HG03457 (cell line): ENCODE data around the gene FAM117B.
"Not testable (repeated sequence)": the region's sequence is repeated elsewhere in the genome, so short reads cannot be mapped to it uniquely, and the experiment has no call there.

ENCODE experiments used
- ATAC-seq: cut with Tn5 transposase; IDR thresholded peaks from one replicate; pipeline ENCODE4 v1.9.1; 2021; ENCODE audit warnings: moderate number of reproducible peaks; ENCODE audit not compliant: unreplicated experiment

Gene FAM117B

GRCh38 chr2:202700075-202700901 lies 65.5 kb downstream of the FAM117B start:
- ATAC-seq, result no peak

GRCh38 chr2:202703091-202703490 lies 68.3 kb downstream of the FAM117B start:
- ATAC-seq, result no peak

GRCh38 chr2:202704248-202704647 lies 69.5 kb downstream of the FAM117B start:
- ATAC-seq, result no peak

DNA sequence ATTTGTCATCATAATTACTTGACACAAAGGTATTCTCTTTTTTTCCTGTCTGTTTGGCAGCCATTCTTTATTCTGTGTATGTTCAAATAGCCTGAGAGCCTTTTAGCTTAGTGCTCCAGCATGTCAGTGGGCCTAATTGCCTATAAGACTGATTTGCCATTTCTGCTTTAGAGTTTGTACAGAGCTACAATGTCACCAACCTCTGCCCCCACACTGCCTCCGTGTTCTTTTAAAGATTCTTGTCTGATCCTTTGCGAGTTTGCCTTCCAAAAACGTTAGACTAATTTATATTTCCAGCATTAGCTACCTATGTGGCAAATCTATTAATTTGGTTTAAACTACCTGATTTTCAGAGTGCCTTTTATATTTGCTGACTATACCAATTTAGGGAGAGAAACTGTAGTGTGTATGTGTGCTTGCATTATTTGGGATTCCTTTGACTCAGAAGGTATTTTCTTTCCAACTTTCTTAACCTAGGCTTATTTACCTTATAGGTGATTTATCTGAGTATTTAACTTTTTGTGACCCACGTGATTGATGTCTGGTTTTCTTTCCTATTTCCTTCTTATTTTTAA lies 70.8 kb downstream of the FAM117B start:
- ATAC-seq, result no peak

- not testable (repeated sequence) for ATAC-seq
These were observed 80.5 kb downstream of the FAM117B start for GRCh38 chr2:202714971-202715935.

GRCh38 chr2:202716114-202716718 lies 81.4 kb downstream of the FAM117B start:
- no peak for ATAC-seq

GRCh38 chr2:202716953-202717597 lies 82.3 kb downstream of the FAM117B start:
- no peak for ATAC-seq

- ATAC-seq, result no peak
These were observed 83.0 kb downstream of the FAM117B start for GRCh38 chr2:202717598-202718310.

- ATAC-seq, result no peak
These were observed 83.8 kb downstream of the FAM117B start for GRCh38 chr2:202718614-202719013.

DNA sequence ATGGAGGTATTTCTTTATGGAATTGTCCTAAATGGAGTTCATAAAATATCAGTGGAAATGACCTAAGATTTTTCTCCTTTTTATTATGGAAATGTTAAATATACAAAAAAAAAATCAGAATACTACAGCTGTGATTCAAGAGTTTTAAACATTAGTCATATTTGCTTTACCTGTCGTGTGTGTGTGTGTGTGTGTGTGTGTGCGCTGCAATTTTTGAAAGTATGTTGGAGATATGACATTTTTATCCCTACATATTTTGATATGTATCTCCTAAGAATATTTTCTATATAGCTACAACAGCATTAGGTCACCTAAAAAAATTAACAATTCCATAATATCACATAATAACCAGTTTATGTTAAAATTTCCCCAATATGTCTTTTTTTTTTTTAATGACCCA lies 85.5 kb downstream of the FAM117B start:
- ATAC-seq, result no peak

DNA sequence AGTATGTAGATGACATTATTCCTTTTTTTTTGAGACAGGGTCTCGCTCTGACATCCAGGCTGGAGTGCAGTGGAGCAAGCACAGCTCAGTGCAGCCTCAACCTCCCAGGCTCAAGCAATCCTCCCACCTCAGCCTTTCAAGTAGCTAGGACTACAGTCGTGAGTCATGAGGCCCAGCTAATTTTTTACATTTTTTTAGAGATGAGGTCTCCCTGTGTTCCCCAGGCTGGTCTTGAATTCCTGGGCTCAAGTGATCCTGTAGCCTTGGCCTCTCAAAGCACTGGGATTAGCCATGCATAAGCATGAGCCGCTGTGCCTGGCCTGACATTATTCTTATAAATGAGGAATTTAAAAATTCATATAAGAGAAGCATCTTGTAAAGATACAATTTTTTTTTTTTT lies 86.9 kb downstream of the FAM117B start:
- no peak for ATAC-seq

DNA sequence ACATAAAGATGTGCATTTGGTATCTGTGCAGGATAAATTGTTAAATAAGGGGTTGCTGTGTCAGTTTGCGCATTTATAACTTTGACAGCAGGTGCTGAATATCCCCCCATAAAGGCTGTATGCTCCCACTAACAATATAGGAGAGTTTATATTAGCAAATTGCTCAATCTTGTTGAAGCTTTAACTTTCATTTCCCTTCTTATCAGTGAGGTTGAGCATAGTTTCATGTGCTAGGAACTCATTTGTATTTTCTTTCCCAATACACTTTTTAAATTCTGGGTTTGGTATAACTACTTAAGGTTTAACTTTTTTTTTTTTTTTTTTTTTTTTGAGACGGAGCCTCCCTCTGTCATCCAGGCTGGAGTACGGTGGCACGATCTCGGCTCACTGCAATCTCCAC lies 89.0 kb downstream of the FAM117B start:
- no peak for ATAC-seq

DNA sequence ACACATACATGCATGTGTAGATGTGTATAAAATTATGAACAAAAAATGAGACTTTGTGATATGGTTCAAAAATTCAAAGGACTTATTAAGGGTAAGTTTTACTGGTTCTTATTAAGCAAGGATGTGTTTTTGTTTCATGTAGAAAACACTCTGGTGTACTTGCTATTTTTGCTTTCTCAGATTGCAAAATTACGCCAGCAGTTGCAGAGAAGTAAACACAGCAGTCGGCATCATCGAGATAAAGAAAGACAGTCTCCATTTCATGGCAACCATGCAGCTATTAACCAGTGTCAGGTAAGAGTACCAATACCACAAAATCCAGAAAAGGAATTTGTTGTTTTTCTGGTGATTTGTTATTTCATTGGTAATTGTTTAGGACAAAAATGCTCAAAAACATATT lies 91.3 kb downstream of the FAM117B start:
- no peak for ATAC-seq

- no peak for ATAC-seq
These were observed 102.1 kb downstream of the FAM117B start for GRCh38 chr2:202736826-202737225.

GRCh38 chr2:202743613-202744012 lies 108.8 kb downstream of the FAM117B start:
- no peak for ATAC-seq

GRCh38 chr2:202749477-202749876 lies 114.7 kb downstream of the FAM117B start:
- no peak for ATAC-seq

GRCh38 chr2:202750763-202751427 lies 116.1 kb downstream of the FAM117B start:
- ATAC-seq, result no peak

DNA sequence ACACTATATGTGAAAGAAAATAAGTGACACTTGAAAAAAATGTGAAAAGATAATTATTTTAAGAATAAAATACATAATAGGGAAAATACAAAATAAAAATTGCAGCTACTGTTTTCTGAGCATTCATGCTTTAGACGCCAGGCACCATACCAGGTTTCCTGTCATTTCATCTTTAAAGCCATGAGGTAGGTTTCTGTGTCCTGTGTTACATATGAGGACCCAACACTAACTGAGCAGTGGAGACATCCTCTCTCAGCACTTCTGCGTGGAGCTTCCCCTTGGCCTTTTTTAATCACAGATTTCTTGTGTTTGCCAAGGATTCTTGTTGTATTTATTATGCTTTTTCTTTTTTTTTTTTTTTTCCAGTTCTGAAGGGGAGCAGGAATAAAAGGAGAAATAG lies 117.3 kb downstream of the FAM117B start:
- no peak for ATAC-seq

GRCh38 chr2:202754936-202755335 lies 120.2 kb downstream of the FAM117B start:
- ATAC-seq, result no peak
